Prostate gland (tissue), 1 donor: ENCODE results near the gene MACROH2A2.

Experiments used
- POLR2A ChIP-seq: fragments of 450-650 bp; IDR thresholded peaks from one replicate; pipeline ENCODE4 v1.6.1; 2016; ENCODE audit warnings: antibody characterized with exemption, mild to moderate bottlenecking
- POLR2AphosphoS5 ChIP-seq: sonication (generic); formaldehyde crosslinking; IDR thresholded peaks from one replicate; pipeline ENCODE4 v1.6.1; 2017; ENCODE audit warnings: antibody characterized with exemption

GRCh38 chr10:70111496-70111895, 58.9 kb downstream of the MACROH2A2 start:
- TF ChIP-seq POLR2A (no peak), POLR2AphosphoS5 (no peak)
